ENCODE measurements around the gene NYNRIN.

Gene NYNRIN

GRCh38 chr14:24415421-24416253, 16.8 kb downstream of the NYNRIN start:
- no peak for DNase-seq

- DNase-seq, result no peak
These were observed 17.6 kb downstream of the NYNRIN start for GRCh38 chr14:24416254-24416931.

DNA sequence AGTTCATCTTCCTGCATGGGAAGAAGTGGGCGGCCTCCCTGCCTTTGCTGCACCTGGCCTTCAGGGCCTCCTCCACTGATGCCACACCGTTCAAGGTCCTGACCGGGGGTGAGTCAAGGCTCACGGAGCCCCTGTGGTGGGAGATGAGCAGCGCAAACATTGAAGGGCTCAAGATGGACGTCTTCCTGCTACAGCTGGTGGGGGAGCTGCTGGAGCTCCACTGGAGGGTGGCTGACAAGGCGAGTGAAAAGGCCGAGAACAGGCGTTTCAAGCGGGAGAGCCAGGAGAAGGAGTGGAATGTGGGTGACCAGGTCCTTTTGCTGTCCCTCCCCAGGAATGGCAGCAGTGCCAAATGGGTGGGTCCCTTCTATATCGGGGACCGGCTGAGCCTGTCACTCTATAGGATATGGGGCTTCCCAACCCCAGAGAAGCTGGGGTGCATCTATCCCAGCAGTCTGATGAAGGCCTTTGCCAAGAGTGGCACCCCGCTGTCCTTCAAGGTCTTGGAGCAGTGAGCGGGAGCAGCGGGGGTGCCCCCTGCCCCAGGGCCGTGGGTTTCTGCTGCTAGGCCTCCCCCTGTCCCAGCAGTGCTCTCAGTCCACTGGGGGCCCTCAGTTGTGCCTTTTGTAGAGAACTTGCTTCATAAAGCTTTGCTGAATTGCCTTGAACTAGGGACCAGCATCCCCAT, 18.3 kb downstream of the NYNRIN start:
- DNase-seq, result no peak

DNA sequence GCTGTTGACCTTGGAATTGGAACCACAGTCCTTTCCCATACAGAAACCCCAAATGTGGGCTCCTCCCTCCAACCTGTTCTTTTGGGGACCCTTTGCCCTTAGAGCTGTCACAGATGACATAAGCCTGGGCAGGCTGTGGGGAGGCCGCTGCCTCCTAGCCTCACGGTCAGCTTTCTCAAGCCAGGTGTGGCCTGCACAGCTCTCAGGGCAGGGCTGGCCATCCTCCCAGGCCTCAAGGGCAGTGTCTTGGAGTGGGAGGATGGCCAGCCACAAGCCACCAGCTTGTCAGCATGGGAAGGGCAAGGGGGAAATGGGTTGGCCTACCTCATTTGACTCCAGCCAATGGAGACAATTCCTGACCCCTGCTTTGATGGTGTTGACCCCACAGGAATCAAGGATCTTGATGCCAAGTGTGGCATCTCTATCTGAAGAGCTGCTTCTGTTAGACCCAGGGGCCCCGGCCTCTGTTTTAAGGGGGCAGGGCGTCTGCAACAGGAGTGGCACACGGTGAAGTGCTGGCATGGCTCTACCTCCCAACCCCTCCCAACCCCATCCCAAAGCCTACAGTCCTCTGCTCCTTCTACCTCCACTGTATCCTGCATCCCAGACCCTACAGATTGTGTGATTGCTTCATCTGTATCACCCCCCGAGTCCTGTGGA, 19.2 kb downstream of the NYNRIN start:
- DNase-seq, result no peak

- no peak for DNase-seq
These were observed 19.7 kb downstream of the NYNRIN start for GRCh38 chr14:24418492-24418873.

DNA sequence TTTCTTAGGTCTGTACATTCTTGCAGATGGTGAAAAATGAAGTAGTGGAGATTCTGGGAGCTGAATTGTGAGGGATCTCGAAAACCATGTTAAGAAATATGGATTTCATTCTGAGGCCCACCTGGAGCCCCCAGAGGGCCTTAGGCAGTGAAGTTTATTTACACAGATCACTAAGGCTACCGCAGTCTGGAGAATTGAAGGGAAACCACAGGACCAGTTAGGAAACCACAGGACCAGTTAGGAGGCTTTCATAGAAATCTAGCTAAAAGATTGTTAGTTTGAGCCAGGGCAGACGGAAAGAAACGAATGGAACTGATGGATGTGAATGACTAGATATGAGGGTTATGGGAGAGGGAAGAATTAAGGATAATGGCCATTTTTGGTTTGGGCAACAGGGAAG, 23.5 kb downstream of the NYNRIN start:
- DNase-seq, result no peak

- no peak for DNase-seq
These were observed 24.1 kb downstream of the NYNRIN start for GRCh38 chr14:24422694-24423601.

GRCh38 chr14:24425704-24426103, 26.9 kb downstream of the NYNRIN start:
- no peak for DNase-seq

DNA sequence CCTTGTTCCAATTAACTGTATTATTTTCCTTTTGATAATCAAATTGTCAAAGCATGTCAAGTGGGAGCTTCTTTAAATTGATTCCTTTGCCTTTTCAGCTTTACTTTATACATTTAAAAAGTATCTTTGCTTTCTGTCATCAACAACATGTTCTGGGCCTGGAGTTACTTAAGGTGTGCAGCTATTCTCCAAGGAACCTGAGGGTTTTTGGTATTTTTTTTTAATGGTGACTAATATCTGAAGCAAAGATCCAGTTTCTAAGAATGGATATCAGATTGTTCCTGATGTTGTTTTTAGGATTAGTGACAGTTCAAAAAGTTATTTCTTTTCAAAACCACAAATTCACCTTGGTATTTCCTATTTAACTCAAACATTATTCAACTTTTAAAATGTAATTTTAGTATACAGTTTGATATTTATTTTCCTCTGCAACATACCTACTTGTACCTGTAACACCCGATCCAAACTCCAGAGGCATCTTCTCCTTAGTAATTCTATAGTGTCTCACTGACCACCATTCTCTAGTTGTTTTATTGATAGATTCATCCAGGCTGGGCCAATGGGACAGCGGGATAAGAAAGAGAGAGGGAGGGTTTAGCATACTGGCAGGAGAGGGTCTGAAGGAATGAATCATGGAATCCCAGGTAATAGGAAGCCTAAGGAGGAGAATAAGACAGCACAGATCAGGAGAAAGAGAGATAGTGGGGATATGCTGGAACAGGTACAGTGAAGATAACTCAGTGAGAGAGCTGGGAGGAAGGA, 27.5 kb downstream of the NYNRIN start:
- DNase-seq, result no peak

DNA sequence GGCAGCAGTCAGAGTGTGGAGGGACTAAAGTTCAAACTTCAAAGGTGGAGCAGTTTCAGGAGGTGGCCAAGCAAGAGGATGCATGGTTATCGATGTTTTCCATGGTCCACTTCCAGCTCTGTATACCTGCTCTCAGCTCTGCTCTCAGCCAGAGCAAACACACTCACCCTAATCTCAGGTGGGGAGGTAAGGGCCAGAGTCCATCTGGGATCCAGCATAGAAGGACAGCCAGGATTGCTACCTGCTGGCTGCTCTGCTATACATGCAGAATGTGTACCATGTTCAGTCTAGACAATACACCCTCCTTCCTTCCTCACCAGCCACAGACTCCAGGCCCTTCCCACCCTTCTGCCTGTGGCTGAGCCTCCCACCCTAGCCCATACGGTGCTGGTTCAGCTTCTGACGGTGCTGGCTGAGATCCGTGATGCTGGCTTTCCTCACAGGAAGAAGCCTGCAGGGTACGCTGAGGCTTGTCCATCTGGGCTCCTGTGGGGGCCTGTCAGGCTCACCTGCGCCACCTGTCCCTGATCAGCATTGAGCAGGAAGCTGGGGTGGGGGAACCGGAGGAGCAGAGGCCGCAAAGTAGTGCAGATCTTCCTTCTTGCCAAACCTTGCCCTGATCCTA, 28.2 kb downstream of the NYNRIN start:
- DNase-seq, result no peak

GRCh38 chr14:24427537-24428508, 29.0 kb downstream of the NYNRIN start:
- DNase-seq, result no peak

DNA sequence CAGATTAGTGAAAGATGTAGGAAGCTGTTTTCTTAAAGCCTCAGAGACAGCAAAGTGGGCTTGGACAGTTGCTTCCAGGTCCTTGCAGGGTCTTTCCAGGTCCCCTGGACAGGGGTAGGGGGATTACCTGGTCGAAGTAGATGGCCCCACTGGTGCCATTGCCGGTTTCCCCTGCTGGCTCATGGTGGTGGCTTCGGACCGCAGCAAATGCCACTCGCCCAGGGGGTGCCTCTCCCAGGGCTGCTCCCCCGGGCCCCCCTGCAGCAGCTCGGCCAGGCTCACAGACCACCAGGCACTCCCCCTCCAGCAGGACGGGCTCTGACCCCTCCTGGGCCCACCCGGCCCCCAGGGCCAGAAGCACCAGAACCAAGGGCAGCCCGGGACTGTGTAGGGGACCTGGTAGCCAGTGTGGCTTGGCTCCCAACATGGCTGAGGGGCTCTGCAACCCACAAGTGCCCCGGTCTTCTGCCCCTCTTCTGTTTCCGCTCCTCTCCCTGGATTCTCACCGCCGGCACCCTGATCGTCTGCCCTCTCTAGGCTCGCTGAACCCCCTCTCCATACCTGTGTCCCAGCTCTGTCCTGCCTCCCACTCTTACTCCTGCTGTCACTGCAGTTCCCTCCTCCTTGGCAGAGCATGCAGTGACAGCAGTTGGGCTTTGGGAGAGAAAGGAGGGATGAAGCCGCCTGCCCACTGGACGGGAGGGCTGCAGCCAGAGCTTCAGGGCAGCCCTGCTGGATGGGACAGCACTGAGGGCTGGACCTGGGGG, 30.0 kb downstream of the NYNRIN start:
- DNase-seq, result no peak

- peak; percentile 55 for DNase-seq
These were observed 30.8 kb downstream of the NYNRIN start, which contains the start of the genes CBLN3 and KHNYN for GRCh38 chr14:24429395-24430142. Gene CBLN3, minus strand, starts transcription at chr14:24429668. Its CDS starts 614 bp downstream, at chr14:24429054. Gene KHNYN, plus strand, starts transcription at chr14:24429954. Its CDS starts 777 bp downstream, at chr14:24430731.

- peak; percentile 30 for DNase-seq
These were observed 31.4 kb downstream of the NYNRIN start for GRCh38 chr14:24430143-24430681.

- no peak for DNase-seq
These were observed 32.1 kb downstream of the NYNRIN start for GRCh38 chr14:24430682-24431568.

GRCh38 chr14:24431569-24432258, 32.9 kb downstream of the NYNRIN start:
- DNase-seq, result peak; percentile 90
